ENCODE data around the gene SCN1A. TPM values are rescaled to one million over a fixed set of nuclear protein-coding genes. Genes with fewer than 3 reads are reported as not detected.

The SCN1A gene
- total RNA-seq, 1 donor from 2014 or later: not detected

DNA sequence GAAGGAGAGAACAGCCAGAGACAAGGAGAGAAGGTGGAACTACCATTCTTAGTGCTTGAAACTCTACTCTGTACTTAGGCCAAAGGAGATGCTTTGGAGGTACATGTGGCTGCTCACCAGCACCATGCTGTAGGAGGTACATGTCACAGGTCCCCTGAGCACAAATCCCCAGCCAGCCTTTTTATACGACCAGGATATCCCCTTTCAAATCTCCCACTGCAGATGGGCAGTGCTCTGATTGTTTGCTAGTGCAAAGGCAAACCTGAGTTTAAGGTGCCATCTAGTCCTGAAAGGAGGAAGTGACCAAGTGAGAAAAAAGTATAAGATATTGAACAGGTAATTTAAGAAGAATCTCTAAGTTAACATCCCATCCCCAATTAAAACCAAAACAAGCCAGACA, 157.2 kb downstream of the SCN1A start:
- H3K4me1 Mint-ChIP-seq (ENCODE audit: unreplicated experiment): no peaks in the 10 kb centered on the region
- H3K27ac Mint-ChIP-seq (ENCODE audit: unreplicated experiment): no peak overlapping the region
- H3K27me3 Mint-ChIP-seq (ENCODE audit: unreplicated experiment): peaks cover 2% of the 10 kb centered on the region
- TF ChIP-seq CTCF (IDR thresholded peaks at IDR 0.05): no peak
- no peak for DNase-seq (ENCODE audit: extremely low spot score, unreplicated experiment)
- H3K36me3 Mint-ChIP-seq (ENCODE audit: unreplicated experiment): no peaks in the 10 kb centered on the region
- no peak overlapping the region for H3K4me3 Mint-ChIP-seq (ENCODE audit: unreplicated experiment)
- H3K9me3 Mint-ChIP-seq (ENCODE audit: unreplicated experiment): peaks cover under 1% of the 10 kb centered on the region

DNA sequence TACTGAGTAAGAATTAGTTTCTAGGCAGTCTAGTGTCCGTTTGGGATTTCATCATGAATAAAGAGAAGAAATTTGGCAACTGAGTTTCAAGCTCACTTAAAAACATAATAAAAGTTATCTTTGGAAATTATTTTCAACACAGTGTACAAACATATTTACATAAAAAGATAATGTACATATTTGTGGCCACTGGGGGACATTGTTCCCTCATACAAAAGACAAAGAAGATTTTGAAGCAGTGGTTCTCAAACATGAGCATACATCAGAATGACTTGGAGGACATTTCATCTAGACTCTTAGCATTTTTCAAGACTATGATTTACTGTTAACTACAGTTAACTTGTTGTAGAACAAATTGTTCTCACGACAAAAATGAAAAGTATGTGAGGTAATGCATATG, 158.6 kb downstream of the SCN1A start:
- TF ChIP-seq CTCF (IDR thresholded peaks at IDR 0.05): no peak
- Mint-ChIP-seq H3K4me1 (ENCODE audit: unreplicated experiment) (no peaks in the 10 kb centered on the region), H3K4me3 (ENCODE audit: unreplicated experiment) (no peak overlapping the region), H3K36me3 (ENCODE audit: unreplicated experiment) (no peaks in the 10 kb centered on the region), H3K27ac (ENCODE audit: unreplicated experiment) (no peak overlapping the region), H3K27me3 (ENCODE audit: unreplicated experiment) (no peaks in the 10 kb centered on the region), H3K9me3 (ENCODE audit: unreplicated experiment) (no peaks in the 10 kb centered on the region)
- DNase-seq (ENCODE audit: extremely low spot score, unreplicated experiment): no peak

- Mint-ChIP-seq H3K4me1 (ENCODE audit: unreplicated experiment) (no peaks in the 10 kb centered on the region), H3K27me3 (ENCODE audit: unreplicated experiment) (no peaks in the 10 kb centered on the region), H3K27ac (ENCODE audit: unreplicated experiment) (no peak overlapping the region), H3K4me3 (ENCODE audit: unreplicated experiment) (no peak overlapping the region), H3K36me3 (ENCODE audit: unreplicated experiment) (no peaks in the 10 kb centered on the region), H3K9me3 (ENCODE audit: unreplicated experiment) (no peaks in the 10 kb centered on the region)
- no peak for DNase-seq (ENCODE audit: extremely low spot score, unreplicated experiment)
- no peak for TF ChIP-seq CTCF (IDR thresholded peaks at IDR 0.05)
Observed at GRCh38 chr2:165967746-165968145, 160.1 kb downstream of the SCN1A start.

GRCh38 chr2:165961818-165962217, 166.0 kb downstream of the SCN1A start:
- DNase-seq (ENCODE audit: extremely low spot score, unreplicated experiment): no peak
- Mint-ChIP-seq H3K9me3 (ENCODE audit: unreplicated experiment) (no peaks in the 10 kb centered on the region), H3K27ac (ENCODE audit: unreplicated experiment) (no peak overlapping the region), H3K4me3 (ENCODE audit: unreplicated experiment) (no peak overlapping the region), H3K4me1 (ENCODE audit: unreplicated experiment) (no peaks in the 10 kb centered on the region), H3K36me3 (ENCODE audit: unreplicated experiment) (no peaks in the 10 kb centered on the region), H3K27me3 (ENCODE audit: unreplicated experiment) (no peaks in the 10 kb centered on the region)
- no peak for TF ChIP-seq CTCF (IDR thresholded peaks at IDR 0.05)

DNA sequence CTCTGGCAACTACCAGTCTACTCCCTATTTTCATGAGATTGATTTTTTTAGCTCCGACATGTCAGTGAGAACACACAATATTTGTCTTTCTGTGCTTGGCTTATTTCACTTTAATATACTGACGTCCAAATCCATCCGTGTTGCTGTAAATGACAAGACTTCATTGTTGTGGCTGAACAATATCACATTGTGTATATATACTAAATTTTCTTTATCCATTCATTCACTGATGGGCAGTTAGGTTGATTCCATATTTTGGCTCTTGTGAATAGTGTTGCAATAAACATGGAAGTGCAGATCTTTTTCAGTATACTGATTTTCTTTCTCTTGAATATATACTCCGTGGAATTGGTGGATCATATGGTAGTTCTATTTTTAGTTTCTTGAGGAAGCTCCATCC, 168.4 kb downstream of the SCN1A start:
- Mint-ChIP-seq H3K4me3 (ENCODE audit: unreplicated experiment) (no peak overlapping the region), H3K27me3 (ENCODE audit: unreplicated experiment) (no peaks in the 10 kb centered on the region), H3K9me3 (ENCODE audit: unreplicated experiment) (no peaks in the 10 kb centered on the region), H3K27ac (ENCODE audit: unreplicated experiment) (no peak overlapping the region), H3K36me3 (ENCODE audit: unreplicated experiment) (no peaks in the 10 kb centered on the region), H3K4me1 (ENCODE audit: unreplicated experiment) (peaks cover 12% of the 10 kb centered on the region)
- no peak for DNase-seq (ENCODE audit: extremely low spot score, unreplicated experiment)
- no peak for TF ChIP-seq CTCF (IDR thresholded peaks at IDR 0.05)
